Measurements from ENCODE around the gene SOX6.
"Not testable (repeated sequence)": the region's sequence is repeated elsewhere in the genome, so short reads cannot be mapped to it uniquely, and the experiment has no call there.

SOX6 gene

DNA sequence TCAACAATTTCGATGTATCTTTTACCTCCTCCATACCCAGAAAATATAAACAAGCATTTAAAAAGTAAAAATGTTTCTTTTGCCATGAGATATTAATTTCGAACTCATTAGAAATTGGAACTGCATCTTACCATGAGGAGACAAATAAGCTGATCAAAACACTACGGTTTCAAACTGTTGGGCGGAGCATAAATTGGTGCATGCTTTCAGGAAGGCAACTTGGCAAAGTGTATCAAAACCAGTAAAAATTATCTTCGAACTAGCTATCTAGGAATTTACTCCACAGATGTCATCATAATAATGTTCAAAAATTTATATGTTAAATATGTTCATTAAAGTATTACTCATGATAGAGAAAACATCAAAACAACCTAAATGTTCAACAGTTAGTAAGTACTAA lies 21.4 kb upstream of the SOX6 start:
- TF ChIP-seq, protein P1, sequence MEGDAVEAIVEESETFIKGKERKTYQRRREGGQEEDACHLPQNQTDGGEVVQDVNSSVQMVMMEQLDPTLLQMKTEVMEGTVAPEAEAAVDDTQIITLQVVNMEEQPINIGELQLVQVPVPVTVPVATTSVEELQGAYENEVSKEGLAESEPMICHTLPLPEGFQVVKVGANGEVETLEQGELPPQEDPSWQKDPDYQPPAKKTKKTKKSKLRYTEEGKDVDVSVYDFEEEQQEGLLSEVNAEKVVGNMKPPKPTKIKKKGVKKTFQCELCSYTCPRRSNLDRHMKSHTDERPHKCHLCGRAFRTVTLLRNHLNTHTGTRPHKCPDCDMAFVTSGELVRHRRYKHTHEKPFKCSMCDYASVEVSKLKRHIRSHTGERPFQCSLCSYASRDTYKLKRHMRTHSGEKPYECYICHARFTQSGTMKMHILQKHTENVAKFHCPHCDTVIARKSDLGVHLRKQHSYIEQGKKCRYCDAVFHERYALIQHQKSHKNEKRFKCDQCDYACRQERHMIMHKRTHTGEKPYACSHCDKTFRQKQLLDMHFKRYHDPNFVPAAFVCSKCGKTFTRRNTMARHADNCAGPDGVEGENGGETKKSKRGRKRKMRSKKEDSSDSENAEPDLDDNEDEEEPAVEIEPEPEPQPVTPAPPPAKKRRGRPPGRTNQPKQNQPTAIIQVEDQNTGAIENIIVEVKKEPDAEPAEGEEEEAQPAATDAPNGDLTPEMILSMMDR (IDR thresholded peaks at IDR 0.05), result no peak
- Histone ChIP-seq H3K4me3 (ENCODE audit: low read depth in 1 of 2, low read length in 1 of 2) (no peak overlapping the region), H3K9me3 (no peaks in the 10 kb centered on the region), H3K36me3 (no peaks in the 10 kb centered on the region), H3K4me1 (ENCODE audit: control insufficient read depth in 1 of 2, insufficient read depth in 1 of 2, low read depth in 1 of 2, low read length in 1 of 2) (no peaks in the 10 kb centered on the region), H3K27ac (no peak overlapping the region), H3K27me3 (no peaks in the 10 kb centered on the region)

DNA sequence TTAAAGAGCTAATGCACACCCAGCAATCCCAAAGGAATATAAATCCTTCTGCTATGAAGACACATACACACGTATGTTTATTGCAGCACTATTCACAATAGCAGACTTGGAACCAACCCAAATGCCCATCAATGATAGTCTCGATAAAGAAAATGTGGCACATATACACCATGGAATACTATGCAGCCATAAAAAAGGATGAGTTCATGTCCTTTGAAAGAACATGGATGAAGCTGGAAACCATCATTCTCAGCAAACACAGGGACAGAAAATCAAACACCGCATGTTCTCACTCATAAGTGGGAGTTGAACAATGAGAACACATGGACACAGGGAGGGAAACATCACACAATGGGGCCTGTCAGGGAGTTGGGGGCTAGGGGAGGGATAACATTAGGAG lies 19.3 kb upstream of the SOX6 start:
- H3K4me1 ChIP-seq (ENCODE audit: control insufficient read depth in 1 of 2, insufficient read depth in 1 of 2, low read depth in 1 of 2, low read length in 1 of 2); H3K9me3 ChIP-seq; H3K4me3 ChIP-seq (ENCODE audit: low read depth in 1 of 2, low read length in 1 of 2); H3K36me3 ChIP-seq; H3K27me3 ChIP-seq; H3K27ac ChIP-seq: not testable (repeated sequence)

DNA sequence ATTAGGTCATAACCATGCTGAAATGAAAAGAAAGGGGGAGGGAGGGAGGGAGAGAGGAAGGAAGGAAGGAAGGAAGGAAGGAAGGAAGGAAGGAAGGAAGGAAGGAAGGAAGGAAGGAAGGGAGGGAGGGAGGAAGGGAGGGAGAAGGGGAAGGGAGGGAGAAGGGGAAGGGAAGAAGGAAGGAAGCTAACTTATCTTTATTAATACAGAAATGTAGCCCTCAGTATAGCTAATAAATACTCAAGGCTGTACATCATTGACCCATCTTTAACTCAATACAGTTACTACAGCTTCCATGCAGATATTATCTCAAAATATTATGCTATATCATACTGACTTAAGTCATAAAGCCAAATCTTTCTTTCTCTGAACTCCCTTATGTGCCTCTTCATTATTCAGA lies 17.4 kb upstream of the SOX6 start:
- H3K4me1 ChIP-seq (ENCODE audit: control insufficient read depth in 1 of 2, insufficient read depth in 1 of 2, low read depth in 1 of 2, low read length in 1 of 2), result no peaks in the 10 kb centered on the region
- no peaks in the 10 kb centered on the region for H3K9me3 ChIP-seq
- H3K27me3 ChIP-seq, result no peaks in the 10 kb centered on the region
- no peaks in the 10 kb centered on the region for H3K36me3 ChIP-seq
- TF ChIP-seq, protein P1 (IDR thresholded peaks at IDR 0.05), result no peak
- no peak overlapping the region for H3K4me3 ChIP-seq (ENCODE audit: low read depth in 1 of 2, low read length in 1 of 2)
- no peak overlapping the region for H3K27ac ChIP-seq

DNA sequence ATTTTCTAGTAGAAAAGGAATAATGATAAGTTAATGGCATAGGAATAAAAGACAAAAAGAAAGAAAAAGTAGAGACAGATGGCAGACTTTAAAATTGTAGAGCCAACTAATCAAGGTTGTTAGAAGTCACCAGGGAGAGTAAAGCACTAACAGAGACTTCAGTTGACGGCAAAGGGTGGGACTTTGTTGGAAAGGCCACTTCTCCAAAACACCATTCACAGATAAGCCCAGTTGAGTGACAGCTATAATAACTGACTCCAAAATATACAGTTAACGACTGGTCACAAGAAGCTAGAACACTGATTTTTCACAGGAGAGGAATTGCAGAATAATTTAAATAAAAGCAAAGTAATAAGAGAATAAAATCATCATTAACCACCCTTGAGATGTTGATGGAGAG lies 16.0 kb upstream of the SOX6 start:
- Histone ChIP-seq H3K27me3 (no peaks in the 10 kb centered on the region), H3K4me3 (ENCODE audit: low read depth in 1 of 2, low read length in 1 of 2) (no peak overlapping the region), H3K36me3 (no peaks in the 10 kb centered on the region), H3K4me1 (ENCODE audit: control insufficient read depth in 1 of 2, insufficient read depth in 1 of 2, low read depth in 1 of 2, low read length in 1 of 2) (no peaks in the 10 kb centered on the region), H3K9me3 (no peaks in the 10 kb centered on the region), H3K27ac (no peak overlapping the region)
- TF ChIP-seq, protein P1 (IDR thresholded peaks at IDR 0.05), result no peak

DNA sequence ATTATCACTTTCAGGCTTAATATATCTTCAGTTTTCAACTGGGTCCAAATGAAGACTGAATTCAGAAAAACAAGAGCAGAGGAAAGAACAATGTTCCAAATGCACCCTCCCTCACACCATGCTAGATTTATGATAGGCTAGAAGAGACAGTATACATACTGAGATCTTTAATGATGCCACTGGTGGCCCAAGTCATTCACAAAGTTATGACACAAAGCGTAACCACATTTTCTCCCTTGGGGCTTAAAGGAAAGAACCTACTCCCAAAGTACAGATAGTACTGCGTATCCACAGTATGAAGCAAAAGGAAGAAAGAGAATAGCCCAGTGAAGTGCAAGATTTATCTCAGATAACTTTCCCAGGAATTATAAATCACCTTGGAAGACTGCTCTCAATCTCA lies 10.9 kb upstream of the SOX6 start:
- TF ChIP-seq, protein P1 (IDR thresholded peaks at IDR 0.05), result no peak
- H3K4me1 ChIP-seq (ENCODE audit: control insufficient read depth in 1 of 2, insufficient read depth in 1 of 2, low read depth in 1 of 2, low read length in 1 of 2), result no peaks in the 10 kb centered on the region
- H3K36me3 ChIP-seq, result no peaks in the 10 kb centered on the region

DNA sequence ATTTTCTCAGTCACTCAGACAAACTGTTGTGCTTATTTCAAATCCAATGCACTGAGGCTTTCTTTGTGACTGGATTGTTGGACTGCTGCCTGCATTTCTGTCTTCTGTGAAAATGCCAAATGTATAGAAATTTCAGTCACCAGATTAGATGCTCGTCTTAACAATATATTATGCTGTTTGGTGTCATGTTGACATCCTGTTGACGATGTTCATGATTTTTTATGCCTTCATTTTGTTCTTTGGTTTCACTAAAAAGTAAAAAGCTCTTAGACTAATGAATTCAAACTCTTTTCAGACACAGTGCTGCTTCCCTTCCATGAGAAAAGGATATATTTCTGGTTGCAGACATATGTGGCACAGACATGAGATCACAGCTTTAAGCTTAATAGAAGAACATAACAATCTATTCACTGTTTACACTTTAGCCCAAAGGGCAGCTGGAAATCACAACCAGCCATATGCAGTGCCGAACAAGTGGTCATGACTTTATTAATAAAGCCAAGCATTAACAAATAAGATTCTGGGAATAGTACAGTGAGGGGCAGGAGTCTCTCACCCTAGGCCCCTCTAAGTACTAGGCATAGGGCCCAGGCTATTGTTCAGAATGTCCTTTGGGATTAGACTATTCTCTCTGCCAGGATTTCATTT lies 9.4 kb upstream of the SOX6 start:
- Histone ChIP-seq H3K4me1 (ENCODE audit: control insufficient read depth in 1 of 2, insufficient read depth in 1 of 2, low read depth in 1 of 2, low read length in 1 of 2) (no peaks in the 10 kb centered on the region), H3K27ac (no peak overlapping the region), H3K4me3 (ENCODE audit: low read depth in 1 of 2, low read length in 1 of 2) (no peak overlapping the region), H3K27me3 (no peaks in the 10 kb centered on the region), H3K36me3 (no peaks in the 10 kb centered on the region), H3K9me3 (no peaks in the 10 kb centered on the region)
- TF ChIP-seq, protein P1 (IDR thresholded peaks at IDR 0.05), result no peak

More for the DNA sequence above, 10.9 kb upstream of the SOX6 start:
- H3K4me3 ChIP-seq (ENCODE audit: low read depth in 1 of 2, low read length in 1 of 2), result no peak overlapping the region
- no peaks in the 10 kb centered on the region for H3K27me3 ChIP-seq
- no peaks in the 10 kb centered on the region for H3K9me3 ChIP-seq
- no peak overlapping the region for H3K27ac ChIP-seq
